SK-N-SH (cell line): ENCODE measurements around the gene SLC17A7. TPM values are rescaled to one million over a fixed set of nuclear protein-coding genes. Genes with fewer than 3 reads are reported as not detected.

Experiments
- CTCF ChIA-PET: fragments of 300-600, 350-600 bp; formaldehyde crosslinking; extraction: SDS; loops from one replicate; lab custom pipeline; 2021; lab: Yijun Ruan, JAX
- POLR2A ChIA-PET: fragments of 350-600 bp; sonication (Branson Sonifier 250); formaldehyde crosslinking; extraction: SDS; loops from one replicate; lab custom pipeline; 2020; ENCODE audit warnings: antibody characterized with exemption, inconsistent platforms; lab: Yijun Ruan, JAX
- DNase-seq: peaks from one replicate; pipeline ENCODE4 v3.0.0; 2012
- H2AFZ ChIP-seq: fragments of 200-600 bp; sonication (generic); 2 replicates; pipeline ENCODE4 v1.8.1; 2016; ENCODE audit warnings: antibody characterized with exemption, mild to moderate bottlenecking, low read depth
- H3F3A ChIP-seq: fragments of 200-600 bp; sonication (generic); replicated peaks from 2 replicates; pipeline ENCODE3; 2016; ENCODE audit warnings: antibody characterized with exemption, mild to moderate bottlenecking; ENCODE audit not compliant: insufficient read depth
- H3K27ac ChIP-seq, 2 experiments: fragments of 200-500 bp in 1 of 2; fragments of 200-600 bp in 1 of 2; sonication (Bioruptor generic) in 1 of 2; sonication (generic), shearing (Covaris generic) in 1 of 2; 2 replicates each; pipeline versions ENCODE4 v1.5.1 to v1.6.1; 2014 to 2016; ENCODE audit warnings: low read depth in 2 of 2, inconsistent platforms in 1 of 2, low read length in 1 of 2, mild to moderate bottlenecking in 1 of 2, mixed read lengths in 1 of 2
- H3K27me3 ChIP-seq: fragments of 200-600 bp; sonication (generic), shearing (Covaris generic); 2 replicates; pipeline ENCODE4 v1.6.1; 2016; ENCODE audit warnings: mixed run types; ENCODE audit not compliant: insufficient read depth
- H3K36me3 ChIP-seq, 2 experiments: fragments of 200-500 bp in 1 of 2; fragments of 200-600 bp in 1 of 2; sonication (Bioruptor generic) in 1 of 2; sonication (generic) in 1 of 2; replicated peaks in 1 of 2; 2 replicates each; pipeline versions ENCODE3 to v1.5.1; 2014 to 2016; ENCODE audit warnings: low read length in 1 of 2, mild to moderate bottlenecking in 1 of 2; ENCODE audit not compliant: insufficient read depth in 2 of 2, control insufficient read depth in 1 of 2
- H3K4me1 ChIP-seq, 2 experiments: fragments of 200-500 bp in 1 of 2; fragments of 200-600 bp in 1 of 2; sonication (Bioruptor generic) in 1 of 2; sonication (generic), shearing (Covaris generic) in 1 of 2; 2 replicates each; pipeline versions ENCODE4 v1.5.1 to v1.6.1; 2014 to 2016; ENCODE audit warnings: low read depth in 1 of 2, low read length in 1 of 2, mixed run types in 1 of 2; ENCODE audit not compliant: insufficient read depth in 2 of 2, control insufficient read depth in 1 of 2
- H3K4me2 ChIP-seq: fragments of 200-600 bp; sonication (generic), shearing (Covaris generic); 2 replicates; pipeline ENCODE4 v1.6.1; 2017; ENCODE audit warnings: mixed run types
- H3K4me3 ChIP-seq, 2 experiments: fragments of 200-500 bp in 1 of 2; fragments of 200-600 bp in 1 of 2; sonication (Bioruptor generic) in 1 of 2; sonication (generic), shearing (Covaris generic) in 1 of 2; 2 replicates each; pipeline versions ENCODE4 v1.5.1 to v1.8.1; 2014 to 2016; ENCODE audit warnings: low read depth in 2 of 2, inconsistent platforms in 1 of 2, low read length in 1 of 2, mild to moderate bottlenecking in 1 of 2, mixed read lengths in 1 of 2, moderate library complexity in 1 of 2
- H3K79me2 ChIP-seq: fragments of 200-600 bp; sonication (generic); 2 replicates; pipeline ENCODE4 v1.8.1; 2017; ENCODE audit warnings: mild to moderate bottlenecking; ENCODE audit not compliant: insufficient read depth
- H3K9ac ChIP-seq: fragments of 200-600 bp; sonication (generic); 2 replicates; pipeline ENCODE4 v1.6.1; 2017; ENCODE audit warnings: mixed run types
- H3K9me2 ChIP-seq: fragments of 200-600 bp; sonication (generic); 2 replicates; pipeline ENCODE4 v1.6.1; 2017; ENCODE audit warnings: mixed run types
- H3K9me3 ChIP-seq: fragments of 200-600 bp; sonication (generic); 2 replicates; pipeline ENCODE4 v1.6.1; 2017; ENCODE audit warnings: mixed run types, mild to moderate bottlenecking, moderate library complexity
- H4K20me1 ChIP-seq: fragments of 200-600 bp; sonication (generic); 2 replicates; pipeline ENCODE4 v1.6.1; 2017; ENCODE audit warnings: mild to moderate bottlenecking, mixed run types; ENCODE audit not compliant: insufficient read depth
- EP300 ChIP-seq, 2 experiments: IDR thresholded peaks; 2 replicates each; pipeline versions ENCODE4 v1.4.0 to v1.6.1; 2012; ENCODE audit warnings: borderline replicate concordance in 1 of 2, low read depth in 1 of 2, low read length in 1 of 2
- FOSL2 ChIP-seq: IDR thresholded peaks from 2 replicates; pipeline ENCODE4 v1.4.0; 2012; ENCODE audit warnings: low read depth, mild to moderate bottlenecking, moderate library complexity, borderline replicate concordance
- FOXJ3 ChIP-seq: sonication (generic); formaldehyde crosslinking; IDR thresholded peaks from 2 replicates; pipeline ENCODE4 v1.5.1; 2020; ENCODE audit warnings: mild to moderate bottlenecking, missing genetic modification reagents
- FOXM1 ChIP-seq: IDR thresholded peaks from 2 replicates; pipeline ENCODE4 v1.4.0; 2012; ENCODE audit warnings: low read depth, mild to moderate bottlenecking
- GATA2 ChIP-seq: sonication (generic); formaldehyde crosslinking; IDR thresholded peaks from 2 replicates; pipeline ENCODE4 v1.5.0; 2020; ENCODE audit warnings: mild to moderate bottlenecking, missing genetic modification reagents
- IRF3 ChIP-seq: fragments of 150-350 bp; IDR thresholded peaks from 2 replicates; pipeline ENCODE4 v1.6.1; 2016; ENCODE audit warnings: mild to moderate bottlenecking, low read depth, low read length
- MEF2A ChIP-seq: IDR thresholded peaks from 2 replicates; pipeline ENCODE4 v1.4.0; 2012; ENCODE audit warnings: low read depth, borderline replicate concordance
- MXI1 ChIP-seq: IDR thresholded peaks from 2 replicates; pipeline ENCODE4 v1.6.1; 2012; ENCODE audit warnings: mild to moderate bottlenecking, low read depth, low read length, improper control_type of control experiment
- PBX3 ChIP-seq: IDR thresholded peaks from 2 replicates; pipeline ENCODE4; 2012
- POLR2AphosphoS5 ChIP-seq: IDR thresholded peaks from 2 replicates; pipeline ENCODE4 v1.6.1; 2012; ENCODE audit warnings: low read depth, low read length
- RAD21 ChIP-seq: IDR thresholded peaks from 2 replicates; pipeline ENCODE4 v1.6.1; 2012; ENCODE audit warnings: mild to moderate bottlenecking, low read length
- RCOR1 ChIP-seq: fragments of 150-350 bp; IDR thresholded peaks from 2 replicates; pipeline ENCODE4 v1.6.1; 2017; ENCODE audit warnings: antibody characterized with exemption, low read length
- RFX5 ChIP-seq: IDR thresholded peaks from 2 replicates; pipeline ENCODE4 v1.6.1; 2012; ENCODE audit warnings: mild to moderate bottlenecking, improper control_type of control experiment, low read length
- RXRA ChIP-seq: IDR thresholded peaks from 2 replicates; pipeline ENCODE4 v1.4.0; 2012; ENCODE audit warnings: low read depth, mild to moderate bottlenecking, borderline replicate concordance
- SIN3A ChIP-seq: IDR thresholded peaks from 2 replicates; pipeline ENCODE4 v1.6.1; 2012; ENCODE audit warnings: low read depth, mild to moderate bottlenecking, low read length, moderate library complexity, borderline replicate concordance
- SMC3 ChIP-seq: IDR thresholded peaks from 2 replicates; pipeline ENCODE4 v1.6.1; 2012; ENCODE audit warnings: low read depth, low read length, improper control_type of control experiment
- TAF1 ChIP-seq: IDR thresholded peaks from 2 replicates; pipeline ENCODE4 v1.6.1; 2012; ENCODE audit warnings: low read depth, mild to moderate bottlenecking, low read length, moderate library complexity, borderline replicate concordance
- USF2 ChIP-seq: fragments of 150-350 bp; IDR thresholded peaks from 2 replicates; pipeline ENCODE4 v1.6.1; 2017; ENCODE audit warnings: antibody characterized with exemption, low read length, low read depth, borderline replicate concordance
- WGBS: methylation state at CpG from one replicate; pipeline ENCODE4 v1.1.6; 2017; ENCODE audit warnings: low lambda C conversion rate; 5-methylcytosine and 5-hydroxymethylcytosine counted together
- polyA plus RNA-seq, 3 experiments: library from polyadenylated mRNA; depleted of rRNA; stranded (reverse); fragments of >200 nt; gene quantifications; 2 replicates each; pipeline ENCODE4 v1.2.3, GENCODE V29; 2012
- TF ChIP-seq, protein P1 (sequence below): IDR thresholded peaks from 2 replicates; pipeline ENCODE4 v1.4.0; 2012; ENCODE audit warnings: low read depth, borderline replicate concordance

The SLC17A7 gene
- polyA plus RNA-seq, 1 of the 3 experiments (the other 2 are of a cell fraction) = 0.59 TPM

- 91% methylated on average over 18 of the region's 19 CpGs for WGBS
- Histone ChIP-seq H3K9me3 (no peaks in the 10 kb centered on the region), H2AFZ (no peak overlapping the region), H3K9ac (no peak overlapping the region), H3K79me2 (no peaks in the 10 kb centered on the region), H3K9me2 (no peaks in the 10 kb centered on the region), H4K20me1 (no peaks in the 10 kb centered on the region), H3K4me3 (no peak overlapping the region), H3F3A (no peaks in the 10 kb centered on the region), H3K4me1 (no peaks in the 10 kb centered on the region), H3K27ac (no peak overlapping the region), H3K27me3 (no peaks in the 10 kb centered on the region), H3K36me3 (no peaks in the 10 kb centered on the region), H3K4me2 (no peak overlapping the region)
- CTCF ChIA-PET = no interaction called here
- POLR2A ChIA-PET = interaction anchor here (0.6 kb wide), 1 partner anchor 15 kb away, joined by 3 read pairs; the partner anchor contains the start of gene ALDH16A1
- TF ChIP-seq FOXJ3 (CRISPR knock-in tag) (no peak), TAF1 (no peak), SMC3 (no peak), MEF2A (no peak), RFX5 (no peak), USF2 (no peak), FOSL2 (no peak), POLR2AphosphoS5 (no peak), FOXM1 (no peak), MXI1 (no peak), RCOR1 (no peak), IRF3 (no peak), GATA2 (no peak), RAD21 (no peak), PBX3 (no peak), SIN3A (no peak), RXRA (no peak), EP300 (IDR thresholded peaks at IDR 0.05; ENCODE audit: borderline replicate concordance in 1 of 2, low read depth in 1 of 2, low read length in 1 of 2) (no peak)
- TF ChIP-seq, protein P1, sequence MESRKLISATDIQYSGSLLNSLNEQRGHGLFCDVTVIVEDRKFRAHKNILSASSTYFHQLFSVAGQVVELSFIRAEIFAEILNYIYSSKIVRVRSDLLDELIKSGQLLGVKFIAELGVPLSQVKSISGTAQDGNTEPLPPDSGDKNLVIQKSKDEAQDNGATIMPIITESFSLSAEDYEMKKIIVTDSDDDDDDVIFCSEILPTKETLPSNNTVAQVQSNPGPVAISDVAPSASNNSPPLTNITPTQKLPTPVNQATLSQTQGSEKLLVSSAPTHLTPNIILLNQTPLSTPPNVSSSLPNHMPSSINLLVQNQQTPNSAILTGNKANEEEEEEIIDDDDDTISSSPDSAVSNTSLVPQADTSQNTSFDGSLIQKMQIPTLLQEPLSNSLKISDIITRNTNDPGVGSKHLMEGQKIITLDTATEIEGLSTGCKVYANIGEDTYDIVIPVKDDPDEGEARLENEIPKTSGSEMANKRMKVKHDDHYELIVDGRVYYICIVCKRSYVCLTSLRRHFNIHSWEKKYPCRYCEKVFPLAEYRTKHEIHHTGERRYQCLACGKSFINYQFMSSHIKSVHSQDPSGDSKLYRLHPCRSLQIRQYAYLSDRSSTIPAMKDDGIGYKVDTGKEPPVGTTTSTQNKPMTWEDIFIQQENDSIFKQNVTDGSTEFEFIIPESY = no peak
- DNase-seq = no peak
These were observed 26.9 kb upstream of the SLC17A7 start for GRCh38 chr19:49468199-49468598.
